HEK293 (cell line): ENCODE data around the gene TH.

ENCODE experiments used
- CTCF ChIA-PET: fragments of 350-600 bp; formaldehyde crosslinking; extraction: SDS; loops from one replicate; lab custom pipeline; 2021; ENCODE audit warnings: antibody characterized with exemption; lab: Yijun Ruan, JAX
- POLR2A ChIA-PET: fragments of 300-600 bp; formaldehyde crosslinking; extraction: SDS; loops from one replicate; lab custom pipeline; 2020; ENCODE audit warnings: antibody characterized with exemption, inconsistent platforms; lab: Yijun Ruan, JAX
- H3K27ac ChIP-seq: fragments of 200-500 bp; sonication (Bioruptor generic); 2 replicates; pipeline ENCODE4 v1.5.1; 2014; ENCODE audit warnings: low read depth, low read length, control low read depth, inconsistent platforms; ENCODE audit errors: extremely low read depth
- H3K36me3 ChIP-seq, 2 experiments: fragments of 200-500 bp in 1 of 2; sonication (Bioruptor generic) in 1 of 2; 1 replicate in 1 of 2; 2 replicates in 1 of 2; pipeline ENCODE4 v1.5.1; 2014 to 2017; ENCODE audit warnings: inconsistent platforms in 2 of 2, low read length in 2 of 2; ENCODE audit not compliant: control insufficient read depth in 2 of 2, insufficient read depth in 1 of 2
- H3K4me1 ChIP-seq: fragments of 200-500 bp; sonication (Bioruptor generic); 2 replicates; pipeline ENCODE4 v1.5.1; 2014; ENCODE audit warnings: mild to moderate bottlenecking, low read length, inconsistent platforms; ENCODE audit not compliant: control insufficient read depth, insufficient read depth
- H3K4me3 ChIP-seq: 2 replicates; pipeline ENCODE4 v1.5.1; 2011; ENCODE audit warnings: low read depth, mild to moderate bottlenecking, control low read depth, low read length, moderate library complexity
- H3K9me3 ChIP-seq: fragments of 200-500 bp; sonication (Bioruptor generic); 2 replicates; pipeline ENCODE4 v1.5.1; 2014; ENCODE audit warnings: low read depth, low read length, inconsistent platforms; ENCODE audit not compliant: control insufficient read depth, insufficient read depth
- AEBP2 ChIP-seq: fragments of 450-650 bp; formaldehyde crosslinking; IDR thresholded peaks from 2 replicates; pipeline ENCODE4 v1.5.1; 2016; ENCODE audit warnings: missing biosample characterization, missing genetic modification characterization, borderline replicate concordance
- GLI2 ChIP-seq: fragments of 450-650 bp; formaldehyde crosslinking; IDR thresholded peaks from 2 replicates; pipeline ENCODE4; 2017; ENCODE audit warnings: missing biosample characterization, missing genetic modification characterization, low read depth, borderline replicate concordance
- GLIS1 ChIP-seq: fragments of 450-650 bp; formaldehyde crosslinking; IDR thresholded peaks from 2 replicates; pipeline ENCODE4 v1.5.1; 2016; ENCODE audit warnings: missing biosample characterization, missing genetic modification characterization
- HOXA7 ChIP-seq: sonication (generic); formaldehyde crosslinking; IDR thresholded peaks from 2 replicates; pipeline ENCODE4 v1.8.1; 2022; ENCODE audit warnings: missing genetic modification reagents, borderline replicate concordance
- KLF17 ChIP-seq: fragments of 450-650 bp; formaldehyde crosslinking; IDR thresholded peaks from 2 replicates; pipeline ENCODE4 v1.5.1; 2016; ENCODE audit warnings: missing biosample characterization, missing genetic modification characterization
- MEIS1 ChIP-seq: sonication (generic); formaldehyde crosslinking; IDR thresholded peaks from 2 replicates; pipeline ENCODE4 v1.8.1; 2022; ENCODE audit warnings: missing genetic modification reagents, mild to moderate bottlenecking, borderline replicate concordance
- OSR2 ChIP-seq: fragments of 450-650 bp; formaldehyde crosslinking; IDR thresholded peaks from 2 replicates; pipeline ENCODE4 v1.5.1; 2016; ENCODE audit warnings: missing biosample characterization, missing genetic modification characterization
- REPIN1 ChIP-seq: fragments of 450-650 bp; formaldehyde crosslinking; IDR thresholded peaks from 2 replicates; pipeline ENCODE4 v1.5.1; 2017; ENCODE audit warnings: missing biosample characterization, missing genetic modification characterization, low read depth
- SCRT2 ChIP-seq: fragments of 450-650 bp; formaldehyde crosslinking; IDR thresholded peaks from 2 replicates; pipeline ENCODE4 v1.5.1; 2016; ENCODE audit warnings: missing biosample characterization, missing genetic modification characterization
- YY1 ChIP-seq: fragments of 450-650 bp; formaldehyde crosslinking; IDR thresholded peaks from 2 replicates; pipeline ENCODE4 v1.5.1; 2018; ENCODE audit warnings: missing biosample characterization, missing genetic modification characterization
- ZBTB48 ChIP-seq: fragments of 450-650 bp; formaldehyde crosslinking; IDR thresholded peaks from 2 replicates; pipeline ENCODE4 v1.5.1; 2016; ENCODE audit warnings: missing biosample characterization, missing genetic modification characterization
- ZNF155 ChIP-seq: fragments of 450-650 bp; formaldehyde crosslinking; IDR thresholded peaks from 2 replicates; pipeline ENCODE4 v1.5.1; 2016; ENCODE audit warnings: missing biosample characterization, missing genetic modification characterization
- ZNF175 ChIP-seq: fragments of 450-650 bp; formaldehyde crosslinking; IDR thresholded peaks from 2 replicates; pipeline ENCODE4 v1.5.1; 2016; ENCODE audit warnings: missing biosample characterization, missing genetic modification characterization
- ZNF2 ChIP-seq: fragments of 450-650 bp; formaldehyde crosslinking; IDR thresholded peaks from 2 replicates; pipeline ENCODE4 v1.5.1; 2016; ENCODE audit warnings: missing biosample characterization, missing genetic modification characterization
- ZNF221 ChIP-seq: fragments of 450-650 bp; formaldehyde crosslinking; IDR thresholded peaks from 2 replicates; pipeline ENCODE4 v1.5.1; 2017; ENCODE audit warnings: missing biosample characterization, missing genetic modification characterization, borderline replicate concordance
- ZNF23 ChIP-seq: fragments of 450-650 bp; formaldehyde crosslinking; IDR thresholded peaks from 2 replicates; pipeline ENCODE4 v1.5.1; 2016; ENCODE audit warnings: missing biosample characterization, missing genetic modification characterization, borderline replicate concordance
- ZNF274 ChIP-seq, 2 experiments: fragments of 200-500 bp in 1 of 2; fragments of 450-650 bp in 1 of 2; sonication (Bioruptor generic) in 1 of 2; formaldehyde crosslinking in 1 of 2; IDR thresholded peaks; 2 replicates each; pipeline versions ENCODE4 v1.5.1 to v1.6.1; 2014 to 2016; ENCODE audit warnings: borderline replicate concordance in 1 of 2, inconsistent platforms in 1 of 2, low read length in 1 of 2, missing biosample characterization in 1 of 2, missing genetic modification characterization in 1 of 2
- ZNF335 ChIP-seq: fragments of 450-650 bp; formaldehyde crosslinking; conservative IDR thresholded peaks from 2 replicates; pipeline ENCODE4 v1.5.1; 2016; ENCODE audit warnings: missing biosample characterization, missing genetic modification characterization
- ZNF549 ChIP-seq: fragments of 450-650 bp; IDR thresholded peaks from 2 replicates; pipeline ENCODE4 v1.5.1; 2018; ENCODE audit warnings: missing biosample characterization, missing genetic modification characterization, mild to moderate bottlenecking, inconsistent platforms, moderate library complexity
- ZNF585B ChIP-seq: fragments of 450-650 bp; formaldehyde crosslinking; IDR thresholded peaks from 2 replicates; pipeline ENCODE4 v1.5.1; 2016; ENCODE audit warnings: missing biosample characterization, missing genetic modification characterization
- ZNF621 ChIP-seq: fragments of 450-650 bp; formaldehyde crosslinking; IDR thresholded peaks from 2 replicates; pipeline ENCODE4 v1.5.1; 2017; ENCODE audit warnings: missing biosample characterization, missing genetic modification characterization
- ZNF76 ChIP-seq: fragments of 450-650 bp; formaldehyde crosslinking; IDR thresholded peaks from 2 replicates; pipeline ENCODE4; 2016; ENCODE audit warnings: low read depth, missing biosample characterization, missing genetic modification characterization, borderline replicate concordance
- ZNF837 ChIP-seq: fragments of 450-650 bp; formaldehyde crosslinking; IDR thresholded peaks from 2 replicates; pipeline ENCODE4 v1.5.1; 2016; ENCODE audit warnings: missing biosample characterization, missing genetic modification characterization
- TF ChIP-seq, protein P1 (sequence below): fragments of 450-650 bp; formaldehyde crosslinking; IDR thresholded peaks from 2 replicates; pipeline ENCODE4; 2016; ENCODE audit warnings: missing biosample characterization, missing genetic modification characterization
- TF ChIP-seq, protein P2 (sequence below): fragments of 450-650 bp; formaldehyde crosslinking; IDR thresholded peaks from 2 replicates; pipeline ENCODE4 v1.5.1; 2016; ENCODE audit warnings: missing biosample characterization, missing genetic modification characterization

TH gene

GRCh38 chr11:2137202-2138067 lies 34.2 kb downstream of the TH start (continued):
- TF ChIP-seq OSR2 (tag by site-specific recombination) = peak; percentile 30; the same call in 1 of the 2 replicates
- no peak for TF ChIP-seq HOXA7
- TF ChIP-seq ZNF274 (IDR thresholded peaks at IDR 0.05; ENCODE audit: low read length) = no peak
- TF ChIP-seq ZNF274 (tag by site-specific recombination; IDR thresholded peaks at IDR 0.05; ENCODE audit: borderline replicate concordance) = no peak
- no peak for TF ChIP-seq ZNF221 (tag by site-specific recombination)
- no peak for TF ChIP-seq ZNF23 (tag by site-specific recombination)

DNA sequence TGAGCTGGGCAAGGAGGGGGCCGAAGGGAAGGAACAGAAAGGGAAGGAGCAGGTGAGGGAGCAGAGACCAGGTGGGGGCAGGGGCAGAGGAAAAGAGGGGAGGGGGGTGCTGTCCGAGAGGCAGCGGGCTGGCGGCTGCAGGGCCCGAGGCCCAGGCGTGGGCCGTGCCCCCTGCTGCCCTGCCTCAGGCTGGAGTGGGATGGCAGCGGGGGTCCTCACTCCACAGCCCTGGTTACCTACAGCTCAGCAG lies 34.7 kb downstream of the TH start:
- ChIA-PET CTCF (interaction anchor here (0.6 to 1.6 kb wide), 3 partner anchors 15 to 304 kb away, joined by 3 to 6 read pairs (median 3); no protein-coding TSS in a partner anchor), POLR2A (interaction anchor here (0.5 to 0.9 kb wide), 2 partner anchors 264 to 802 kb away, joined by 3 read pairs; partner anchors contain the start of gene TSSC4)
- Histone ChIP-seq H3K9me3 (no peaks in the 10 kb centered on the region), H3K4me3 (no peak overlapping the region), H3K27ac (no peak overlapping the region)
- TF ChIP-seq MEIS1 (CRISPR knock-in tag) (no peak), GLI2 (tag by site-specific recombination) (no peak), YY1 (tag by site-specific recombination) (no peak), ZBTB48 (tag by site-specific recombination) (no peak), GLIS1 (tag by site-specific recombination) (no peak), ZNF155 (tag by site-specific recombination) (no peak), REPIN1 (tag by site-specific recombination) (no peak), KLF17 (tag by site-specific recombination) (no peak), AEBP2 (no peak), ZNF175 (no peak), ZNF621 (no peak), ZNF585B (tag by site-specific recombination) (no peak), ZNF549 (tag by site-specific recombination) (no peak), SCRT2 (tag by site-specific recombination) (no peak), ZNF2 (tag by site-specific recombination) (no peak), ZNF335 (tag by site-specific recombination) (no peak), ZNF76 (no peak), ZNF837 (tag by site-specific recombination) (no peak)
- TF ChIP-seq, protein P1, sequence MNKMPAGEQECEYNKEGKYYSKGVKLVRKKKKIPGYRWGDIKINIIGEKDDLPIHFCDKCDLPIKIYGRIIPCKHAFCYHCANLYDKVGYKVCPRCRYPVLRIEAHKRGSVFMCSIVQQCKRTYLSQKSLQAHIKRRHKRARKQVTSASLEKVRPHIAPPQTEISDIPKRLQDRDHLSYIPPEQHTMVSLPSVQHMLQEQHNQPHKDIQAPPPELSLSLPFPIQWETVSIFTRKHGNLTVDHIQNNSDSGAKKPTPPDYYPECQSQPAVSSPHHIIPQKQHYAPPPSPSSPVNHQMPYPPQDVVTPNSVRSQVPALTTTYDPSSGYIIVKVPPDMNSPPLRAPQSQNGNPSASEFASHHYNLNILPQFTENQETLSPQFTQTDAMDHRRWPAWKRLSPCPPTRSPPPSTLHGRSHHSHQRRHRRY (tag by site-specific recombination) = no peak
- TF ChIP-seq, protein P2, sequence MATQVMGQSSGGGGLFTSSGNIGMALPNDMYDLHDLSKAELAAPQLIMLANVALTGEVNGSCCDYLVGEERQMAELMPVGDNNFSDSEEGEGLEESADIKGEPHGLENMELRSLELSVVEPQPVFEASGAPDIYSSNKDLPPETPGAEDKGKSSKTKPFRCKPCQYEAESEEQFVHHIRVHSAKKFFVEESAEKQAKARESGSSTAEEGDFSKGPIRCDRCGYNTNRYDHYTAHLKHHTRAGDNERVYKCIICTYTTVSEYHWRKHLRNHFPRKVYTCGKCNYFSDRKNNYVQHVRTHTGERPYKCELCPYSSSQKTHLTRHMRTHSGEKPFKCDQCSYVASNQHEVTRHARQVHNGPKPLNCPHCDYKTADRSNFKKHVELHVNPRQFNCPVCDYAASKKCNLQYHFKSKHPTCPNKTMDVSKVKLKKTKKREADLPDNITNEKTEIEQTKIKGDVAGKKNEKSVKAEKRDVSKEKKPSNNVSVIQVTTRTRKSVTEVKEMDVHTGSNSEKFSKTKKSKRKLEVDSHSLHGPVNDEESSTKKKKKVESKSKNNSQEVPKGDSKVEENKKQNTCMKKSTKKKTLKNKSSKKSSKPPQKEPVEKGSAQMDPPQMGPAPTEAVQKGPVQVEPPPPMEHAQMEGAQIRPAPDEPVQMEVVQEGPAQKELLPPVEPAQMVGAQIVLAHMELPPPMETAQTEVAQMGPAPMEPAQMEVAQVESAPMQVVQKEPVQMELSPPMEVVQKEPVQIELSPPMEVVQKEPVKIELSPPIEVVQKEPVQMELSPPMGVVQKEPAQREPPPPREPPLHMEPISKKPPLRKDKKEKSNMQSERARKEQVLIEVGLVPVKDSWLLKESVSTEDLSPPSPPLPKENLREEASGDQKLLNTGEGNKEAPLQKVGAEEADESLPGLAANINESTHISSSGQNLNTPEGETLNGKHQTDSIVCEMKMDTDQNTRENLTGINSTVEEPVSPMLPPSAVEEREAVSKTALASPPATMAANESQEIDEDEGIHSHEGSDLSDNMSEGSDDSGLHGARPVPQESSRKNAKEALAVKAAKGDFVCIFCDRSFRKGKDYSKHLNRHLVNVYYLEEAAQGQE (tag by site-specific recombination) = no peak
- TF ChIP-seq, all 188 proteins: peak for 0
- Histone ChIP-seq H3K36me3 (peaks cover 0 to 1% of the 10 kb centered on the region in 2 experiments; a peak in 1 of 3 replicates), H3K4me1 (no peaks in the 10 kb centered on the region)
